Thyroid gland (tissue), 4 donors: Measurements from ENCODE around the gene GRM1. TPM values are rescaled to one million over a fixed set of nuclear protein-coding genes. Genes with fewer than 3 reads are reported as not detected.

Source experiments
- DNase-seq, 2 donors: peaks; one replicate each; pipeline ENCODE4 v3.0.0-alpha.2; 2019
- H3K27ac ChIP-seq, 3 donors: fragments of 200-600 bp; sonication (generic); 1 replicate in 2 of 3; 2 replicates in 1 of 3; pipeline ENCODE4 v1.5.1; 2016 to 2019; ENCODE audit warnings: mild to moderate bottlenecking in 1 of 3, moderate library complexity in 1 of 3
- H3K27me3 ChIP-seq: fragments of 200-600 bp; sonication (generic); one replicate; pipeline ENCODE4 v1.5.1; 2019
- H3K36me3 ChIP-seq, 2 donors: fragments of 200-600 bp; sonication (generic); one replicate each; pipeline ENCODE4 v1.5.1; 2016 to 2019
- H3K4me1 ChIP-seq, 2 donors: fragments of 200-600 bp; sonication (generic); one replicate each; pipeline ENCODE4 v1.5.1; 2017 to 2019
- H3K4me3 ChIP-seq, 3 donors: fragments of 200-600 bp; sonication (generic); replicated peaks in 1 of 3; 1 replicate in 2 of 3; 2 replicates in 1 of 3; pipeline ENCODE4 v1.5.1; 2016; ENCODE audit warnings: mild to moderate bottlenecking in 1 of 3
- H3K9me3 ChIP-seq: fragments of 200-600 bp; sonication (generic); one replicate; pipeline ENCODE4 v1.5.1; 2017
- POLR2A ChIP-seq, 2 donors: fragments of 450-650 bp; IDR thresholded peaks; one replicate each; pipeline ENCODE4 v1.6.1; 2017; ENCODE audit warnings: antibody characterized with exemption in 2 of 2, mild to moderate bottlenecking in 2 of 2, moderate library complexity in 1 of 2
- WGBS, 2 donors: methylation state at CpG; one replicate each; pipeline ENCODE4 v1.1.5; 2017; 5-methylcytosine and 5-hydroxymethylcytosine counted together
- intact Hi-C: fragments of 100-400 bp; cut with DNase I; formaldehyde crosslinking; loops from one replicate; pipeline ENCODE4 v1.15.1; 2023
- total RNA-seq, 4 donors: library from RNA; depleted of rRNA; stranded (reverse); fragments of >200 nt; gene quantifications; one replicate each; pipeline ENCODE4 v1.2.3, GENCODE V29; 2016
- TF ChIP-seq, protein P1 (sequence below), 6 experiments: fragments of 200-600 bp in 3 of 6; fragments of 450-650 bp in 3 of 6; sonication (generic) in 3 of 6; IDR thresholded peaks; one replicate each; pipeline ENCODE4 v1.5.1; 2016 to 2019; ENCODE audit warnings: antibody characterized with exemption in 6 of 6, mild to moderate bottlenecking in 2 of 6, inconsistent platforms in 1 of 6, moderate library complexity in 1 of 6

GRM1 gene
- 1 to 10 TPM in 1 of 4 donors, under 1 TPM in 3; 0.29 to 2.5 (median 0.48) TPM for total RNA-seq

DNA sequence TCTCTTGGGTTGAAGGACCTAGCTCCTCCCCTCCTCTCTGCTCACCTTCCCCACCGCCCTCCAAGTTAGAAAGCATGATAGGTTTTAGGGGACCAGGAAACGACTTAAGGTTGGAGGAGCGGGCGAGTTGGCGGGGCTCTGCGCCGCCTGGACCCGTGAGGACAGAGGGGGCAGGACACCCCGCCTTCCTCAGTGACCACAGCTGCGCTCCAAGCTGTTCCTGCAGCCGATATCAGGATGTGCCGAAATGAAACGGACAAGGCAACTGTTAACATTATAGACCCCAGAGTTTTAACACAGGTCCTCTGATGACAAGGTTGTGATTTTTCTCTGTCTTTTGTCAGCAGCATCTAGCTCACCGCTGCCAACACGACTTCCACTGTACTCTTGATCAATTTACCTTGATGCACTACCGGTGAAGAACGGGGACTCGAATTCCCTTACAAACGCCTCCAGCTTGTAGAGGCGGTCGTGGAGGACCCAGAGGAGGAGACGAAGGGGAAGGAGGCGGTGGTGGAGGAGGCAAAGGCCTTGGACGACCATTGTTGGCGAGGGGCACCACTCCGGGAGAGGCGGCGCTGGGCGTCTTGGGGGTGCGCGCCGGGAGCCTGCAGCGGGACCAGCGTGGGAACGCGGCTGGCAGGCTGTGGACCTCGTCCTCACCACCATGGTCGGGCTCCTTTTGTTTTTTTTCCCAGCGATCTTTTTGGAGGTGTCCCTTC lies at the start of gene GRM1:
Gene GRM1, plus strand, starts transcription at position 212 of the 722 bp plus-strand sequence. Its CDS starts 456 bp downstream, at position 668.
- Histone ChIP-seq H3K4me3 (no peak within 1 kb of the TSS), H3K9me3 (no peaks in the 10 kb centered on the region), H3K27me3 (peaks cover 5% of the 10 kb centered on the region), H3K36me3 (no peaks in the 10 kb centered on the region), H3K27ac (no peak within 1 kb of the TSS), H3K4me1 (no peaks in the 10 kb centered on the region)
- no peak for TF ChIP-seq POLR2A (IDR thresholded peaks at IDR 0.05)
- TF ChIP-seq, protein P1, sequence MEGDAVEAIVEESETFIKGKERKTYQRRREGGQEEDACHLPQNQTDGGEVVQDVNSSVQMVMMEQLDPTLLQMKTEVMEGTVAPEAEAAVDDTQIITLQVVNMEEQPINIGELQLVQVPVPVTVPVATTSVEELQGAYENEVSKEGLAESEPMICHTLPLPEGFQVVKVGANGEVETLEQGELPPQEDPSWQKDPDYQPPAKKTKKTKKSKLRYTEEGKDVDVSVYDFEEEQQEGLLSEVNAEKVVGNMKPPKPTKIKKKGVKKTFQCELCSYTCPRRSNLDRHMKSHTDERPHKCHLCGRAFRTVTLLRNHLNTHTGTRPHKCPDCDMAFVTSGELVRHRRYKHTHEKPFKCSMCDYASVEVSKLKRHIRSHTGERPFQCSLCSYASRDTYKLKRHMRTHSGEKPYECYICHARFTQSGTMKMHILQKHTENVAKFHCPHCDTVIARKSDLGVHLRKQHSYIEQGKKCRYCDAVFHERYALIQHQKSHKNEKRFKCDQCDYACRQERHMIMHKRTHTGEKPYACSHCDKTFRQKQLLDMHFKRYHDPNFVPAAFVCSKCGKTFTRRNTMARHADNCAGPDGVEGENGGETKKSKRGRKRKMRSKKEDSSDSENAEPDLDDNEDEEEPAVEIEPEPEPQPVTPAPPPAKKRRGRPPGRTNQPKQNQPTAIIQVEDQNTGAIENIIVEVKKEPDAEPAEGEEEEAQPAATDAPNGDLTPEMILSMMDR (IDR thresholded peaks at IDR 0.05): no peak
- intact Hi-C loops: no loop called here
- WGBS, 2 donors: 4 to 6% methylated on average over 35 to 36 of the region's 39 CpGs
- no peak for DNase-seq

DNA sequence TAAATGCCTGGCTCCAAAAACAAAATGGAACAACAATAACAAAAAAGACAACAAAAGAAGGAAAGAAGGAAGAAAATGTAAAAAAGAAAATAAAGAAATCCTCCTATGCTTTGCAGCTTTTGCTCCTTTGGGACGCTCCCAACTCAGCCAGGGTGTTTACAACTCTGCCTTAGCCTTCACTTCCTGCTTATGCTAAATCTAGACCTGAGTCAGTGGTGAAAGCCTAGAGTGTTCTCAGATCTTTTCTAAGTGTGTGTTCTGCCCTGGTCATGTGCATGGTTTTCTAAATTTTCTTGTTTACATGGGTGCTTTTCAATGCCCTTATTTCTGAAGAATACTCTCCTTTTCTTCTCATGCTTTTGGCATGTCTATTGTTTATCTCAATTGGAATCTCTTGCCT lies 19.5 kb upstream of the GRM1 start:
- intact Hi-C loops: no loop called here
- Histone ChIP-seq H3K36me3 (no peaks in the 10 kb centered on the region), H3K27me3 (no peaks in the 10 kb centered on the region), H3K9me3 (no peaks in the 10 kb centered on the region), H3K4me1 (no peaks in the 10 kb centered on the region), H3K27ac (no peak overlapping the region), H3K4me3 (no peak overlapping the region)
- TF ChIP-seq POLR2A (IDR thresholded peaks at IDR 0.05): no peak
- TF ChIP-seq, protein P1 (IDR thresholded peaks at IDR 0.05): no peak
- no peak for DNase-seq
- 71 to 73% methylated on average over 1 of the region's 1 CpG for WGBS, 2 donors

DNA sequence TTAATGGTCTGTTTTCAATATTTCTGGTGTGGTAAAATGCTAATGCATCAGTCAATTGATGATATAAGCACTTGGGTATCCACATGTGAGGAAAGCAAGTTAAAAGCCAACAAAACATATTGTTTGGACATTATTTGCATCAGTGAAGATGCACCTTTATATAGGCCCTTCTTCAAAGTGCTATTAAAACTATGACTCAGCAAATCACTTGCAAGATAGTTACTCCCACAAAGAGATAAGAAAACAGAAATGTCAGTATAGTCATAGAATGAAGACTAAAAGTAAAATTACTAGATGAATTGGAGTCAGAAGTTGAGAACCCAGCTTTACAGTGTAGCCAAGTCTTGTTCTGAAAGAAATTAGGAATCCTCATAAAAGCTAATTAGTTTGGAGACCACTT lies 14.6 kb upstream of the GRM1 start:
- no peaks in the 10 kb centered on the region for H3K27me3 ChIP-seq
- H3K4me1 ChIP-seq: no peaks in the 10 kb centered on the region
- intact Hi-C loops: no loop called here
- no peak for DNase-seq
- no peaks in the 10 kb centered on the region for H3K9me3 ChIP-seq
- no peak for TF ChIP-seq POLR2A (IDR thresholded peaks at IDR 0.05)
- TF ChIP-seq, protein P1 (IDR thresholded peaks at IDR 0.05): no peak
- no peak overlapping the region for H3K4me3 ChIP-seq
- H3K36me3 ChIP-seq: no peaks in the 10 kb centered on the region
- no peak overlapping the region for H3K27ac ChIP-seq

DNA sequence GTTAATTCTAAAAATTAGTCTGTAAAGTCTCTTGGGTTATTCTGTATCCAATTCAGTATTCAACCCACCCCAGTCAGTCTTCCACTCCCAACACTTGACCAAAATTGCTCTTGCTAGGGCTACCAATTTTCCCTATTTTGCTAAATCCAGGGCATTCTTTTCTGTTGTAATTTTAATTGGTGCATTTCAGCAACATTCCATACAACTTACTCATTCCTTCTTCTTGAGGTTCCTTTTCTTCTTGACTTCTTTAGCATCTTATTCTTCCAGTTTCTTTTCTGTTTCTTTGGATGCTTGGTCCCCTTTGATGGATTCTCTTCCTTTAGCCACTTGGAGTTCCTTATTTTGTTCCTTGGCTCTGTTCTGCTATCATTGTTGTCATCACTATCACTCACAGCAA lies 11.2 kb upstream of the GRM1 start:
- Histone ChIP-seq H3K4me1 (no peaks in the 10 kb centered on the region), H3K27ac (no peak overlapping the region), H3K27me3 (no peaks in the 10 kb centered on the region), H3K9me3 (no peaks in the 10 kb centered on the region), H3K4me3 (no peak overlapping the region), H3K36me3 (no peaks in the 10 kb centered on the region)
- intact Hi-C loops: no loop called here
- TF ChIP-seq POLR2A (IDR thresholded peaks at IDR 0.05): no peak
- TF ChIP-seq, protein P1 (IDR thresholded peaks at IDR 0.05): no peak
- DNase-seq: no peak

DNA sequence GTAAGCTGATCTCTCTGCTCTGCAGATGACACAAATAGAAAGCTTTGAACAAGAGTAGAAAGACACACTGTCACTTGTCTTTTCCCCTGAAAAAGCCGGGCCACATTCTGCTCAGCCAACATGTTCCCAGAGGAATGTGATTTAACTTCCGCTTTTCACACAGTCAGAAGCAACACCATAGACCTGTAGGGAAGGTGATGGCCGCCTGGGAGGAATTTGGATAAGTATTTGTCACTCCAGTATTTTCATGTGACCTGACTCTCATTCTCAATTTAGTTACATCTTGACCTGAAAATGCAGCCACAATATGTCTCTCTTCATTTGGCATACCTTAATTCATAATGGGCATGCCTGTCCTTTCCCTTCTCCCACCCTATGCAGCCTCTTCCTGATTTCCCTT lies 2.0 kb upstream of the GRM1 start:
- no peaks in the 10 kb centered on the region for H3K9me3 ChIP-seq
- no peak overlapping the region for H3K27ac ChIP-seq
- no peak overlapping the region for H3K4me3 ChIP-seq
- H3K27me3 ChIP-seq: peaks cover 5% of the 10 kb centered on the region
- WGBS, 2 donors: 56 to 58% methylated on average over 3 of the region's 3 CpGs
- H3K36me3 ChIP-seq: no peaks in the 10 kb centered on the region
- intact Hi-C loops: no loop called here
- no peak for DNase-seq
- H3K4me1 ChIP-seq: no peaks in the 10 kb centered on the region
- TF ChIP-seq, protein P1 (IDR thresholded peaks at IDR 0.05): no peak
- no peak for TF ChIP-seq POLR2A (IDR thresholded peaks at IDR 0.05)
